ENCODE data around the gene OR52A5. TPM values are rescaled to one million over a fixed set of nuclear protein-coding genes. Genes with fewer than 3 reads are reported as not detected.

The OR52A5 gene
- polyA plus RNA-seq, 1 donor (not counting 4 experiments of a cell fraction or from before 2014, with no cell fraction given), result not detected

- Histone ChIP-seq H3K9me3 (ENCODE audit: control insufficient read depth, low read depth, low read length) (no peaks in the 10 kb centered on the region), H3K4me1 (ENCODE audit: control insufficient read depth, extremely low read depth, insufficient read depth, low read length) (no peaks in the 10 kb centered on the region), H3K79me2 (ENCODE audit: control insufficient read depth, insufficient read depth, low read length) (no peaks in the 10 kb centered on the region), H4K20me1 (ENCODE audit: control insufficient read depth, extremely low read depth, insufficient read depth, low read length) (no peaks in the 10 kb centered on the region), H3K9ac (ENCODE audit: control insufficient read depth, extremely low read depth, insufficient read depth, low read length) (no peak overlapping the region), H3K27ac (ENCODE audit: control insufficient read depth, insufficient read depth, low read length) (no peak overlapping the region), H3K4me2 (ENCODE audit: control insufficient read depth, extremely low read depth, insufficient read depth, low read depth, low read length) (no peak overlapping the region), H3K27me3 (ENCODE audit: control insufficient read depth, extremely low read depth, insufficient read depth, low read length) (no peaks in the 10 kb centered on the region), H3K9me1 (ENCODE audit: control insufficient read depth, extremely low read depth, insufficient read depth, low read length) (no peaks in the 10 kb centered on the region), H2AFZ (ENCODE audit: control insufficient read depth, low read length) (no peak overlapping the region), H3K4me3 (ENCODE audit: control insufficient read depth in 2 of 3, extremely low read depth in 1 of 3, insufficient read depth in 2 of 3, low read depth in 1 of 3, low read length in 3 of 3) (no peak overlapping the region), H3K36me3 (ENCODE audit: control insufficient read depth in 2 of 2, extremely low read depth in 1 of 2, insufficient read depth in 2 of 2, low read length in 2 of 2) (no peaks in the 10 kb centered on the region)
- DNase-seq (ENCODE audit: low read depth, low spot score) (no peak), FAIRE-seq (no peak)
- dilution Hi-C loops (cut with MboI; ENCODE audit: extremely low pct_ligation_motif_present, low sequenced_read_pairs), result no loop called here
- no peak for TF ChIP-seq EZH2 (IDR thresholded peaks at IDR 0.05; ENCODE audit: low read length)
- no peak for TF ChIP-seq CTCF (optimal IDR thresholded peaks at IDR 0.05 in 1 of 3, IDR thresholded peaks at IDR 0.05 in 1 of 3, conservative IDR thresholded peaks at IDR 0.05 in 1 of 3; ENCODE audit: extremely low read depth in 1 of 3, insufficient read depth in 2 of 3, low read length in 3 of 3)
These were observed 35.9 kb downstream of the OR52A5 start for GRCh38 chr11:5102246-5102645.

GRCh38 chr11:5096011-5096410 lies 42.1 kb downstream of the OR52A5 start:
- H3K79me2 ChIP-seq (ENCODE audit: control insufficient read depth, insufficient read depth, low read length), result no peaks in the 10 kb centered on the region
- no peaks in the 10 kb centered on the region for H3K9me1 ChIP-seq (ENCODE audit: control insufficient read depth, extremely low read depth, insufficient read depth, low read length)
- no peak for DNase-seq (ENCODE audit: low read depth, low spot score)
- H3K36me3 ChIP-seq (ENCODE audit: control insufficient read depth in 2 of 2, extremely low read depth in 1 of 2, insufficient read depth in 2 of 2, low read length in 2 of 2), result no peaks in the 10 kb centered on the region
- no peak overlapping the region for H3K9ac ChIP-seq (ENCODE audit: control insufficient read depth, extremely low read depth, insufficient read depth, low read length)
- H3K27ac ChIP-seq (ENCODE audit: control insufficient read depth, insufficient read depth, low read length), result no peak overlapping the region
- FAIRE-seq, result no peak
- no peaks in the 10 kb centered on the region for H3K4me1 ChIP-seq (ENCODE audit: control insufficient read depth, extremely low read depth, insufficient read depth, low read length)
- H3K4me2 ChIP-seq (ENCODE audit: control insufficient read depth, extremely low read depth, insufficient read depth, low read depth, low read length), result no peak overlapping the region
- no peak overlapping the region for H3K4me3 ChIP-seq (ENCODE audit: control insufficient read depth in 2 of 3, extremely low read depth in 1 of 3, insufficient read depth in 2 of 3, low read depth in 1 of 3, low read length in 3 of 3)
- no peaks in the 10 kb centered on the region for H3K9me3 ChIP-seq (ENCODE audit: control insufficient read depth, low read depth, low read length)
- H3K27me3 ChIP-seq (ENCODE audit: control insufficient read depth, extremely low read depth, insufficient read depth, low read length), result no peaks in the 10 kb centered on the region
- H4K20me1 ChIP-seq (ENCODE audit: control insufficient read depth, extremely low read depth, insufficient read depth, low read length), result no peaks in the 10 kb centered on the region
- H2AFZ ChIP-seq (ENCODE audit: control insufficient read depth, low read length), result no peak overlapping the region
- no peak for TF ChIP-seq CTCF (optimal IDR thresholded peaks at IDR 0.05 in 1 of 3, IDR thresholded peaks at IDR 0.05 in 1 of 3, conservative IDR thresholded peaks at IDR 0.05 in 1 of 3; ENCODE audit: extremely low read depth in 1 of 3, insufficient read depth in 2 of 3, low read length in 3 of 3)
- no peak for TF ChIP-seq EZH2 (IDR thresholded peaks at IDR 0.05; ENCODE audit: low read length)
- dilution Hi-C loops (cut with MboI; ENCODE audit: extremely low pct_ligation_motif_present, low sequenced_read_pairs), result no loop called here

Data from keratinocyte (primary cell).